HG03159 (cell line): Measurements from ENCODE around the gene GHRH.

Experiments used
- ATAC-seq: cut with Tn5 transposase; IDR thresholded peaks from one replicate; pipeline ENCODE4 v1.9.1; 2021; ENCODE audit warnings: mild to moderate bottlenecking, moderate library complexity; ENCODE audit not compliant: unreplicated experiment

Gene GHRH

GRCh38 chr20:37263686-37264085 is 2.1 kb upstream of the GHRH start:
- ATAC-seq = no peak

- no peak for ATAC-seq
Measured at GRCh38 chr20:37262505-37262904, 891 bp upstream of the GHRH start.

DNA sequence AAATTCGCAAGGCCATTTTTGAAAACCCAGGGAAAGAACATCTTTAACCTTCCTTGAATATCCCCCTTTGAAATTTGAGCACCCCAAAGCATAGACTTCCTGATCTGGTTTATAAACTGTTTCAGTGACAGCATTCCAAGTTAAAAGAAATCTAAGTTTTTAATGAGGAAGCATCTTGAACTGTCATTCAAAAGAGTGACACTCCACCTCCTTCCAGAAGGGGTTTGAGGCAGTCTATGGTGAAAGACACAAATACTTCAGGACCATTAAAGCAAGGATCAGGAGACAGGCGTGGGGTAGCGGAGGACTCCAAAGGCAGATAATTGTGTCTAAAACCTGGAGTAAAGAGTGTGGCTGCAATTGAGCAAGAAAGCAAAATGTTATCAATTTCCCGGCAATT is 691 bp downstream of the GHRH start:
- no peak for ATAC-seq

DNA sequence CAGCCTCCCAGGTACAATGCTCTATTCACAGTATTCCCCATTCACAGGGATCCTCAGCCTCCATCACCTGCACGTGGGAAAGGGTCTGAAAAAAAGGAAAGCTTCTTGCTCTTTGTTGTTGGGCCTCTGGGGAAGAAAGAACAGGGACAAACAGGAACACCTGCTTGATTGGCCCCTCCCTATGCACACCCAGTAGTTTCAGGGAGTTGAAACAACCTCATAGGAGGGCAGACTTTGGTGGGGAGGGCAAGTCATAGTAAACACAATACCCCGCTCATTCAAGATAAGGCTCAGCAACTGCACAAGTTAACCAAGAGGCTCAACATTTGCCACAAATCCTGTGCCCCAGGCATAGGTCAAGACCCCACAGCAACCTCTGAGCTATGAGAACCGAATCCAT is 1.7 kb downstream of the GHRH start:
- ATAC-seq = no peak

DNA sequence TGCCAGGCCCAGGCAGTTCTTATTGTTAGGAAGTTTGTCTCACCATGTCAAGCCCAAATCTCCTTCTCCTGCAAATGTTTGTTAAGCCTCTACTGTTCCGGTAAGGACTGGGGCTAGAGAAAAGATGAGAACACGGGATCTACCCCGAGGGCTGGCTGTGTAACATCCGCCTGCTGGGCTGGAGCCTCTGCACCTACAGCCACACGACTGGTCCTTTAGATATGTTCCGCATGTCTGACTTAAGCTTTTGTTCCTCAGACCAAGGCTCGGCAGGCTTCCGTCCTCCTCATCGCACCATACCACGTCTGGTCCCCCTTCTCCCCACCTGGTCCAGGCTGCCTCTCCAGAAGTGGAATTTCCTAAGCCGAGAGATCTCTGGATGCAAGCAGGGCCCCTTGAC is 2.6 kb downstream of the GHRH start:
- ATAC-seq = no peak

- no peak for ATAC-seq
Measured at GRCh38 chr20:37257988-37258387, 3.6 kb downstream of the GHRH start.

DNA sequence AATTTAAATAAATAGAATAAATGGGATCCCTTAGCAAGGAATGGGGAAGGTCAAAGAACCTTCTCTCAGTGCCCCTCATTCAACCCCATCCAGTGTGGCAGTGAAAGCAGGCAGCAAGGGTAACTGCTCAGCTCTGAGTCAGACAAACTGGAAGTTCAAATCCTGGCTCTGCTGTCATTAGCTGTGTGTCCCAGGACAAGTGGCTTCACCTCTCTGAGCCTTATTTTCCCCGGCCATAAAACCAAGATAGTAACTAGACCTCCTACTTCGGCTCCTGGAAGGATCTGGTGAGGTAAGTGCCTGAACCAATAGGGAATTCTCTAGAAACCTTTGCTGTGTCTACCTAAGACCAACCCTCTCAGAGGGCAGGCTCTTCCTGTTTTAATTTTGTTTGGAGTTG is 4.1 kb downstream of the GHRH start:
- ATAC-seq = no peak

DNA sequence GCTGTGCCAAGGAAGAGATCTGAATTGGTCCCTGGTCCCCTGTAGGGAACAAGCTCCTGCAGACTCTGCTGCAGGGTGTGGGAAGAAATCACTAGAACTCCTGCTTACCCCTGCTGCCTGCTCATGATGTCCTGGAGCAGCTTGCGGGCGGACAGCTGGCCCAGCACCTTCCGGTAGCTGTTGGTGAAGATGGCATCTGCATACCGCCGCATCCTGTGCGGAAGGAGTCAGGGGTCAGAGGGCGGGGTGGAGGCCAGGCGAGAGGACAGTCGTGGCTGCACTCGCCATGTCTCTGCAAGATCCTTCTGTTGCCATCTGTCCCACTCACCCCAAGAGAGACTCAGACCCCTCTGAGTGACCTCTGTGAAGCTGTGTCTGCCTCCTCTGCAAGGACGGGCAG is 5.3 kb downstream of the GHRH start:
- ATAC-seq = no peak

DNA sequence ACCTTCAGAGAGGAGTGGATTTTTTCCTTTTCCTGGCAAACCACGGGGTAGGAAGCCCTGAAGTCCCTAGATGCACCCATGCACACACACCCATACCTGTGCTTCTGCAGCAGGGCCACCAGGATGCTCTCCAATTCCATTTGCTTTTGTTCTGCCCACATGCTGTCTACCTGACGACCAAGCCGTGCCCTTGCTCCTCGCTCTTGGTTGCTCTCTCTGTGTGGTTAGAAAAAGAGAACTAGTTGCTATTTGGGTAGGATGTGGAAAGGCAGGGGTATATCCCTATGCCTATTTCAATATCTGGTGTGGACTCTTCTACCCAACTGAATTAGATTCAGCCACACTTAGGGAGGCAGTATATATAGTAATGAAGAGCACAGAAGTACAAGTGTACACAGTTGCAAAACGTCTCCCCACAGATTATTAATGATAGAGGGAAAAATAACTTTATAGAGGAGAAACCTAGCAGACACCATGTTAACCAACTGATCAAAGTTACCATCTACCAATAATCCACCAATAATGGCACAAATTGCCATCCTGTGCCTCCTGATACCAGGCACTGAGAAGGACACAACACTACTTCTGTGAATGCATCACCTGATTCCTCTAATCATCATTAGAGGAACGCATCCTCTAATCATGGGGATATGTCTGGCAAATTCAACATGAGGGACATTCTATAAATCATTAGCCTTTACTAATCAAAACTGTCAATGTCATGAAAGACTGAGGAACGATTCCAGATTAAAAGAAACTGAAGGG is 7.3 kb downstream of the GHRH start:
- no peak for ATAC-seq

DNA sequence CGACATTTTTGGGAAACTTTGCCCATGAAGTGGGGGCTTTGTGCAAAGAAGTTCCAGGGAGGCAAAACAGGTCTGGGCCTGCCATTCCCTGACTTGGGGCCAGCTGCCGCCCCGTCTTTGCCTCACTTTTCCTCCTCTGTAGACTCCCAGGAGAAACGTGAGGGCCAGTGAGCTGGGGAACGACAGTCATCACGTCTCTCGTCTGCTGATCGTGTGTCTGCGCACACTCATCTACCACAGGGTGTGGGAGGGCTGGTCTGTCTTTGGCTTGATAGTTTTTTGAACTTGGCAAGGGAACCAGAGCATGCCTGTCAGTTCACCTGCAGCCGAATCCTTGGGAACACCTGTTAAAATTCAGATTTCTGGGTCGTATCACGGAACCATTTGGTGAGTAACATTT is 8.5 kb downstream of the GHRH start:
- ATAC-seq = no peak

DNA sequence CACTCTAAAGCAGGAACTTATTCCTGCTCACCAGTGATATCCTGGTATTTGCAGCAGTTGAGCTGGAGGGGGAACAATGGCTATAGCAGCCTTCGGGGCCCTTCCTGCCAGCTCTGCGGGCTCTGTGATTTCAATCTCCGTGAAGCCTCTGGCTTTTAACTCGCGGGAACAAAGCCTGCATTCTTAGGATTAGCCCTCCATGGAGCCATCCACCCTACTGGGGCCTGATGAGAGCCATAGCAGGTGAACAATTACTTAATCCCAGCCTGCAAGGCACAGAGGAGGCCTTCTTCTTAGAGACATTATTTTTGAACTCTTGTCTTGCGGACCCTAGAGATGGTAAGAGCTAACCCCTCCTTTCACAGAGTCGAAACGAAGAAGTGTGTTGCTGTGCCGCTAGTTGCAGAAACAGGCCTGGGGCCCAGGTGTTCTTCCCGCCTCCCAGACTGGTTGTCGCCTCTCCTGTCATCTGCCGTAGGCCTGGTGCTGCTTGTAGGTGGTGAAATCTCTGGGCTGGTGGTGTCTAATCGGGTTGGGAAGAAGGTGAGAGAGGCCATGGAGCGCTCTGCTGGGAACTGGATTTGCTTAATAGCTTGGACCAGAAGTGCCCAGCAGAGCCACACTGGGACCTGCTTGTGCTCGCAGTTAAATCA is 9.7 kb downstream of the GHRH start:
- ATAC-seq = no peak

DNA sequence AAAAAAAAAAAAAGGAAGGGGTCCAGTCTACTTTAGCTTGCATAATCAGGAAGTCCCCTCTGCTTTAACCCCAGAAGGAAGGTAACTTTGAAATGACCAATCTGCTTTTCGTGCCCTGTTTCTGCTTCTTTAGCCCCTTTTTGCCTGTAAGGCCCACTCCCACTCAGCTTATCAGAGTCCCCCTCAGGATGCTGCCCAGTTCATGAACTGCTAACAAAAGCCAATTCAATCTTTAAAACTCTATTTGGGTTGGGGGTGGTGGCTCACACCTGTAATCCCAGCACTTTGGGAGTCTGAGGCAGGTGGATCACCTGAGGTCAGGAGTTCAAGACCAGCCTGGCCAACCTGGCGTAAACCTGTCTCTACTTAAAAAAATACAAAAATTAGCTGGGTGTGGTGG is 12.3 kb downstream of the GHRH start:
- no peak for ATAC-seq

DNA sequence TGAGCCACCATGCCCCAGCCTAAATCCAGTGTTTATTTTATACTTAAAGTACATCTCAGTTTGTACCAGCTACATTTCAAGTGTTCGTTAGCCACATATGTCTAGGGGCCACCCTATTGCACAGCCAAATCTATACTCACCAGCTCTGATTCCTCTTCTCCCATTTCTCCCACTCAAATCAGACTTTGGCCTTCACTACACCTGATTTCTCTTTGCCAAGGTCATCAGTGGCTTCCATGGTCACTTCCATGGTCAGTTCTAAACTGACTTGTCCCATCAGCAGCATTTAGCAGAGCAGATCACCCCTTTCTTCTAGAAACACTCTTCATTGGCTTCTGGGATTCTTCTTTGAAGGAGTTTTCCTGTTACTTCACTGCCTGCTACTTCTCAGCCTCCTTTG is 14.1 kb downstream of the GHRH start:
- ATAC-seq = no peak

GRCh38 chr20:37246736-37247135 is 14.9 kb downstream of the GHRH start:
- ATAC-seq = no peak

DNA sequence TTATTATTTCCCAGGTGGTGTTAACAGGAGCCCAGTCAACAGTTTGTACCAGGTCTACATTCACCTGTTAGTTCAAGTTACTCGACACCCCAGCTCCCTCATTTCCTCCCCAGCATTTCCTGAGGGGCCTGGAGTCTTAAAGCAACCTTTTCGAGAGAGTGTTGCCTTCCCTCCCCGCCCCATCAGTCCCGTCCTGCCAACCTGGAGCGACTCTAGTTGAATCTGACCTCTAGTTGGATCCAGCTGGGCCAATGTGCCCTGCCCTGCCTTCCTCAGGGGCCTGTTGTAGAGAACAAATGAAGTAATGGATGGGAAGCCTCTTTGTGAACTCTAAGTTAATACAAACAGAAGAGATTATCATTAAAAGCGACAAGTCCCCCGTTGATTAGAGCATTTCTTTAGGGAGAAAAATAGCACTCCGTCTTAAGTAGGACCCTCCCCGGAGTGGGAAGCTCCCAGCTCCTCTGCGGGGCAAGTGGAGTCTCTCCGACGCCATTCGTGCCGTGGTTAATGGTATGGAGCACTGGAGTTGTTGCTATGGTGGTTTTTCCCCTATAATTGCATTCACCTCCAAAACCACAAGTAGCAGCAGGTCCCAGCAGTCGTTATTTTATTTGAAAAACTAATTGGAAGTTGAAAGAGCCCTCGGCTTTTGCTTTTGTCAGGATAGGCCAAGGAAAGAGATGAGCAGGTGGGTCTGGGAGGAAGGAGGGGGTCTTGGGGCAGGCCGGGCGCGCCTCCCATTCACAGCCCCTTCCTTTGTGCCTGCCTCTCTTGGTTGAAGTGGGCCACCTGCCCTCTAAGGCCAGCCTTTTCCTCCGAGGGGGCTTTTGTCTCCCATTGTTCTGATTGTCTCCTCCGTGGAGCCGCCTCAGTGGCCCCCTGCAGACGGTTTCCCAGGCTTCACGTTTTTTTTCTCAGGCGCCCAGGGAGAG is 16.1 kb downstream of the GHRH start:
- ATAC-seq = no peak

DNA sequence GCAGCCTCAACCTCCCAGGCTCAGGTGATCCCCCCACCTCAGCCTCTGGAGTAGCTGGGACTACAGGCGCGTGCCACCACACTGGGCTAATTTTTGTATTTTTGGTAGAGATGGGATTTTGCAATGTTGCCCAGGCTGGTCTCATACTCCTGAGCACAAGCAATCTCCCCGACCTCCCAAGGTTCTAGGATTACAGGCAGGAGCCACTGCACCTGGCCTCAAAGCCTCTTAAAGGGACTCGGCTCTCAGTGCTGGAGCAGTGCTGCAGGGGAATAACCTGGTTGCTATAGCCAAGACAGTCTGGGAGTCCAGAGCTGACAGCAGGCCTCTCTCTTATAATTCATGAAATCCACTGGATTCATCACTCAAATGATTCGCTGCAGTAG is 17.0 kb downstream of the GHRH start:
- ATAC-seq = no peak

DNA sequence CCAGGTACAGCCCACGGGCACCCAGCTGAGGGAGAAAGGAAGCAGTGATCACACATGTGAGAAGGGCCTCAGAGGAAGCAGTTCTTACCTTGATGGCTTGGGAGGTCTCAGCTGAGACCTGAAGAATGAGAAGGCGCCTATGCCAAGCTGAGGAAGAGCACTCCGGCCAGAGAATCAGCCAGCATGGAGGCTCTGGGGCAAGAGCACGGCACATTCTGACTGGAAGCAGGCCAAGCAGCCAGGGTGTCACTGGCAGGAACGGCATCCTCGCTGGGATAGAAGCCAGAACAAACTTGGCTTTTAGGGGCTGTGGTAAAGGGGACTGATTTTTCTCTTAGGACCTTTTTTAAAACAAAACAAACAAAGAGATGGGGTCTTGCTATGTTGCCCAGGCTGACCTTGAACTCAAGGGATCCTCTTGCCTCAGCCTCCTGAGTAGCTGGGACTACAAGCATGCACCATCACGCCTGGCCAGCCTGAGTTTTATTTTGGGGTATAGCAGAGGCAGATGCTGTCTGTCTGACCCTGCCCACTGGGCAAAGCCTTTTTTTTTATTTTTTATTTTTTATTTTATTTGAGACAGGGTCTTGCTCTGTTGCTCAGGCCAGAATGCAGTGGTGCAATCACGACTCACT is 17.6 kb downstream of the GHRH start:
- no peak for ATAC-seq

DNA sequence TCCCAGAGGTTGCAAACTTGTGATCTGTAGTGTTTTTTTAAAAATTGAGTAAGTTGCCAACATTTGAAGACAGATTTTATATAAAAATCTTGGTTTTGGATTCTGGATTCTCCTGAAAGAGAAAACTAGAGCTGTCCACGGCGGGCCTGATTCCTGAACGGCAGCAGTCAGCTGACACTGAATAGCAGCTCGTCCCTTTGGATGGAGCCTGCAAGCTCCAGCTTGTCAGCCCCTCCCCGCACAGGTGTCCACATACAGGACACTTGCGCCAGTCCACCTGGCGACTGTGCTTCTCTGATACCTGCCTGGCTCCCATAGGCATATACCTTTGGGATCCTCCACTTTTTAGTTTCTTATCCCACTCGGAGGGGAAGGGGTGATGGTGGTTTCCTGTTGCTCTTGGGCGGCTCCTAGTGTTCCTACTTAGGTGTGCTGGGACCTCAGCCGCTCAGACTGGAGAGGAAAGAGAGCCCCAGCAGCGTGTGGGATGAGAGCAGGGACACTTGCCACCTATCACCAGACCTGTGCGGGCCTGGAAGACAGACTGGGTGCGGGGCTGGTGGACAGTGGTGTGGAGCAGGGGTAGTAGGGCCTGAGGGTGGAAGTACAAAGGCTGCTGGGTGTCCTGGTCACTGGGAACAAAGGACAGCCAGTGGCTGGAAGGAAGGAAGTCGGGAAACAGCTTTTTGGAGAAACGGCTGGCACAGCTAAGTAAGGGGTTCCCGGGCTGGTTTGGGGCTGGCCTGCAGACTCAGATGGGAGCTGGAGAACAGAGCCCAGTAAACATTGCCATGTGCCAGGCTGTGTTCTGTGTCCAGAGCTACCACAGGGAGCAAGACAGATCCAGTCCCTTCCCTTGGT is 18.3 kb downstream of the GHRH start:
- ATAC-seq = no peak

- no peak for ATAC-seq
Measured at GRCh38 chr20:37242503-37242902, 19.1 kb downstream of the GHRH start.

GRCh38 chr20:37240337-37241067 is 21.1 kb downstream of the GHRH start:
- no peak for ATAC-seq
